GM23338 (cell line): ENCODE results near the gene CLSTN2. TPM values are rescaled to one million over a fixed set of nuclear protein-coding genes. Genes with fewer than 3 reads are reported as not detected.

Source experiments
- CREB1 ChIP-seq: fragments of 250-450 bp; sonication (Bioruptor Pico); IDR thresholded peaks from 2 replicates; pipeline ENCODE4 v1.5.0; 2020; ENCODE audit warnings: low read depth, mild to moderate bottlenecking, moderate library complexity
- EZH2phosphoT487 ChIP-seq: fragments of 200-600 bp; sonication (generic); IDR thresholded peaks from one replicate; pipeline ENCODE4 v1.8.1; 2018; ENCODE audit warnings: antibody characterized with exemption; ENCODE audit not compliant: unreplicated experiment
- NANOG ChIP-seq: IDR thresholded peaks from 2 replicates; pipeline ENCODE4 v1.6.1; 2016; ENCODE audit warnings: antibody characterized with exemption, borderline replicate concordance
- REST ChIP-seq: IDR thresholded peaks from one replicate; pipeline ENCODE4 v1.6.1; 2018; ENCODE audit warnings: antibody characterized with exemption; ENCODE audit not compliant: unreplicated experiment
- ZNF462 ChIP-seq: fragments of 250-450 bp; sonication (Bioruptor Pico); IDR thresholded peaks from 2 replicates; pipeline ENCODE4 v1.5.0; 2020; ENCODE audit warnings: mild to moderate bottlenecking, moderate library complexity
- polyA plus RNA-seq: library from polyadenylated mRNA; unstranded; fragments of >200 nt; fragmentation: Nextera tagmentation; extraction: Ambion mirVana; gene quantifications from 2 replicates; pipeline ENCODE4 v1.2.1, GENCODE V29; 2016
- total RNA-seq: library from RNA; depleted of rRNA; stranded (reverse); fragments of >200 nt; shearing (Covaris generic); gene quantifications from 2 replicates; pipeline ENCODE4 v1.2.3, GENCODE V29; 2014

CLSTN2 gene
- total and polyA plus RNA-seq, 2 experiments from 2014 or later, result 0.11 to 0.83 TPM

DNA sequence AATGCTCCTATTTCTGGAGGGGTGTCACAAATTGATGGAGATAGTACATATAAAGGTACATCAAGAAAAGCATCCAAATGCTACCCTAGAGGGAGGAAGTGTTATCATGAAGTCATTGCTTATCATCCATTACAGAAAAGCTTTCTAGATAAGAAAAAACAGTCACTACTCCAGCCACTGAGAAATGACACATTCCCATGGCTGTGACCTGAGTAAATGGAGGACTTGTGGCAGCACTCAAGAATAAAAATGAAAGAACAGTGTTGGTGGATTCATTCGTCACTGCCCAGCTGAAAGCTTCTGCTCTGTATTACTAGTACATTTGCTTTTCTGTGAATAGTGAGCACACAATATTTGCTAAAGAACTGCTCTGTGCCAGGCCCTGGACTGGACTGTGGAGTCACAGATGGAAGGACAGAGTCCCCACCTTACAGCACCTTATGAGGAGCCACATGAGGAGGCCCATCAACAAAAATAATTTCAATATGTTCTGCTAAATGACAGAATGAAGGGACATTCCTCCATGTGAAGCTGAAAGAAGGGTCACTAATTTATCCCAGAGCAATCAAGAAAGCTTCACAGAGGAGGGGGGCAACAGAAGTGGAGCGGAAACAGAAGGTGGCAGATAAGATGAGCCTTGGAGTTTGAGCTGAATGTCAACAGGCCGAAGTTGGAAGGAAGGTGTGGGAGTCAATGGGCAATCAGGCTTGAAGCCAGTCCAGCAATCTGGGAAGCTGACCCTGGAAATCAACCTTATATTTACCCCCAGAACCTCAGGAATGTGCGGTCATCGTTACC lies 399.3 kb downstream of the CLSTN2 start (continued):
- TF ChIP-seq ZNF462, result no peak
- TF ChIP-seq NANOG, result no peak
- no peak for TF ChIP-seq REST
- TF ChIP-seq CREB1 (CRISPR knock-in tag), result no peak
- TF ChIP-seq EZH2phosphoT487, result no peak
